ENCODE results near the gene GIT2.
A peak's percentile ranks its signal among the peaks of the same experiment; 100 is the strongest.

Gene GIT2

DNA sequence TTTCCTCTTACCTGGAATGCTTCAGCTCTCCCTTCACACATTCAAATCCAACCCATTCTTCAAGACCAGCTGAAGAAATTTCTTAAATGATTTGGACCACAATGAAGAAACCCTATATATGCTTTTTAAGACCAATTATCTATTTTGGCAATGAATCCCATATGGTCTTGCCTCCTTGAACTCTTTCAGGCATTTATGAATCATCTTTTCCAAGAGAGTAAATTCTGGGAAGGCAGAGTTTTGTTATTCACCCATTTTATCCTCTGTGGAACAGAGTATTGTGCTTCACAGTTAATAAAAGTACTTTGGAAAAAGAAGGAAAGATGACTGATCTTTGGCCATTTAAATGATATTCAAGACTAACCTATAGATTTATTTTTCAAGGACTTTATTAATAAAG is 14.0 kb downstream of the GIT2 start:
- no peak for DNase-seq (ENCODE audit: low read depth in 2 of 2)

DNA sequence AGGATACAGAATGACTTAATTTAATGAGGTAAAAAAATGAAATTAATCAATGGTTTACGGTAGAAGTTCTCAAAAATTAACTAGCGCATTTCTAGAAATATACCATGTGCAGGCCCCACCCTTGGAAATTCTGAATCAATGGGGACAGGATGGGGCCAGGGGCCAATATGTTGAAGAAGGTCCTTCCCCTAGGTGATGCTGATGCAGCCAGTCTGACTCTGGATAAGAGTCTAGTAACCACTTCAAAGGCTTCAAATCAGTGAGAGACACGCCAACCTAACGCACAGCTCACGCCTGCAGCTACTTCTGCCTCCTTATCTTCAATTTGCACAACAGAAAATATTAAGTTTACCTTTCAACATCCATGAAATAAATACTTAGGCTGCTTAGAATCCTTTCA is 14.9 kb downstream of the GIT2 start:
- DNase-seq (ENCODE audit: low read depth in 2 of 2) = peak in 1 of 2 donors; percentile 7

DNA sequence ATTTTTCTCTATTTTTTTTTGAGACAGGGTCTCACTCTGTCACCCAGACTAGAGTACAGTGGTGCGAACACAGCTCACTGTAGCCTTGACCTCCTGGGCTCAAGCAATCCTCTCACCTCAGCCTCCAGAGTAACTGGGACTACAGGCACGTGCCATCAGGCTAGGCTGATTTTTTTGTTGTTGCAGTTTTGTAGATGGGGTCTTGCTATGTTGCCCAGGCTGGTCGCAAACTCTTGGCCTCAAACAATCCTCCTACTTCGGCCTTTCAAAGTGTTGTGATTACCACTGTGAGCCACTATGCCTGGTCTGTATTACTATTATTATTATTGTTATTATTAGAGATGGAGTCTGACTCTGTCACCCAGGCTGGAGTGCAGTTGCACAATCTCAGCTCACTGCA is 23.3 kb downstream of the GIT2 start:
- no peak for DNase-seq (ENCODE audit: low read depth in 2 of 2)

DNA sequence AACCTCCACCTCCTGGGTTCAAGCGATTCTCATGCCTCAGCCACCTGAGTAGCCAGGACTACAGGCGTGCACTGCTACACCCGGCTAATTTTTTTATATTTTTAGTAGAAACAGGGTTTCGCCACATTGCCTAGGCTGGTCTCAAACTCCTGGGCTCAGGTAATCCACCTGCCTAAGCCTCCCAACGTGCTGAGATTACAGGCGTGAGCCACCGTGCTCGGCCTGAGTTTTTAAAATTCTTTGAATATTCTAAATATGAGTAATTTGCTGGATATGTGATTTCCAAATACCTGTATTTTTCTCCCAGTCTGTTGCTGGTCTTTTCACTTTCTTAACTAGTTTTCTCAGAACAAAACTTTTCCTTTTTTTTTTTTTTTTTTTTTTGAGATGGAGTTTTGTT is 27.4 kb downstream of the GIT2 start:
- DNase-seq (ENCODE audit: low read depth in 2 of 2) = no peak

DNA sequence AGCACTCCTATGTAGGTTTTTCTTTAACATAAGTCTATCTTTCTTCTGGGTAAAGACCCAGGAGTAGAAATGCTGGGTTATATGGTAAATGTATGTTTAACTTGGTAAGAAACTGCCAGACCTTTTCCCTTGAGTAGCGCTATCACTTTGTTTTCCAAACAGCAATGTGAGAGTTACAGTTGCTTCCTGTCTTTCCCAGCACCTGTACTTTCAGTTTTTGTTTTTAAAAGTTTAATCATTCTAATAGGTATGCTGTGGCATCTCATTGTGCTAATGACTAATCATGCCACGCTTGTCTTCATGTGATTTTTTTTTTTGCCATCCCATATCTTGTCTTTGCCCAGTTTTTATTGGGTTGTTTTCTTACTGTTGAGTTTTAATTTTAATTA is 28.1 kb downstream of the GIT2 start:
- no peak for DNase-seq (ENCODE audit: low read depth in 2 of 2)

DNA sequence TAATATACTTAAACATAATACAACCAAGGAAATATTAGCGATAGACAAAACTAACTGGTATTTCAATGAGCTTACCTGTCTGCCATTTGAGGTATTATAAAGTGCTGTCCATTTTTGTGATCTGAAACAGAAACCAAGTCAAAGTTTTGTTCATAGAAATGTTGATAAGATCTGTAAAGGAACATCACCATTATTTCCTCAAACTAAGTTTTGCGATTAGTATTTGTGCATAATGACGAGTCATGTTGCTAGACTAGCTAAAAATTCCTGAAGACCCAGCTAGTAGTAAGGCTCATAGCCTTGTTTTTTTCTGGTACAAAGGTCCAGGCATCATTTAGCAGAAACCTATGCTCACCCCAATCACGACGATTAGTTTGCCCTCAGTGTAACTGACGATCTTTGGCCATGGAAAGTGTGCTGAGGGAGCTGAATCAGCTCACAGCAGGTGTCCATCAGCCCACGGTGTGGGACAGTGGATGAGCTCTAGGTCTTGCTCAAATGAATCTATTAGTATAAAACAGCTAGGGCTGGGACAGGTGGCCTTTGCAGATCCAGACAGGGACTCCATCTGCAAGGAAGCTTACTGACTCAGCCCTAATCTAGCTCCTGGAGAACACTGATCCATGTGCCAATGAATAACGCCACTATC is 28.7 kb downstream of the GIT2 start:
- no peak for DNase-seq (ENCODE audit: low read depth in 2 of 2)

DNA sequence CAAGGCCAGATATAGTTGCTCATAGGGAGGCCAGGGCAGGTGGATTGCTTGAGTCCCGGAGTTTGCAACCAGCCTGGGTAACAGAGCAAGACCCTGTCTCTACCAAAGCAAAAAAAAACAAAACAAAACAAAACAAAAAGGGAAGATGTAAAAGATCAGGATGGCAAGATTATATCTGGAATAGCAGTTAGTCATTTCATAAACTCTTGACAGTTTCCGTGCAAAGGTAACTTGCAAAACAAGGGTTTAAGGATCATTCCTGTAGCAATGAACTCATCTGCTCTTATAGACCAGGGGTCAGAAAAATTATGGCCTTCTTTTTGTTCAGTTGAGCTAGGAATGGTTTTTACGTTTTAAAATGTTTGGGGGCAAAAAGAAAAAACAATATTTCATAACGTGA is 29.6 kb downstream of the GIT2 start:
- DNase-seq (ENCODE audit: low read depth in 2 of 2) = no peak

DNA sequence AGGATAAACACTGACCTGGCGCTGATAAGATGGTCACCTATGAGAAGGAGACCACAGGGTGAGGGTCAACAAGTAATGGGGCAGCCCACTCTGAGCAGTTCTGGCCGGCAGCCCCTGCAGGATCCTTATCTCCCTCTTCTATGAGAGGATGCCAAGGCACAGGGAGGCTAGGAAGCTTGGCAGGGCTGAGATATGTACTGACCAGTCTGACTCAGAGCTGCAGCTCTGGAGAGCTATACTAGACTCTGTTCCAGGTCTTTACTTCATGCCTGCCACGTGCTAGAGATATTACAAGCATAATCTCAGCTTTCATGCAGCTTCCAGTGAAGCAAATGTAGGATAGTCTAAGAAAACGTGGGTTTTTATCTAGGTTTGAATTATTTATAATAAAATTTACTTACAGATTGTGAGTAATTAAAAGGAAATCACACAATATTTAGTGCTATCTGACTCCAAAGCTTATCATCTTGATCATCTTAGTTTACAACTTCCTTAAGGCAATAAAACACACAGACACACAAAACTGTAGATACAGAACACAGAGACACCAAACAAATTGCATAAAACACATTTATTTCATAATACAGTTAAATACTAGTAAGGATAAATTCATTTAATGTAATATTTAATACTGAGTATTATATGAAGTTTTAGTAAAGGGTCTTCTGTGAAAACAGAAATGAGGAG is 32.3 kb downstream of the GIT2 start:
- DNase-seq (ENCODE audit: low read depth in 2 of 2) = no peak

DNA sequence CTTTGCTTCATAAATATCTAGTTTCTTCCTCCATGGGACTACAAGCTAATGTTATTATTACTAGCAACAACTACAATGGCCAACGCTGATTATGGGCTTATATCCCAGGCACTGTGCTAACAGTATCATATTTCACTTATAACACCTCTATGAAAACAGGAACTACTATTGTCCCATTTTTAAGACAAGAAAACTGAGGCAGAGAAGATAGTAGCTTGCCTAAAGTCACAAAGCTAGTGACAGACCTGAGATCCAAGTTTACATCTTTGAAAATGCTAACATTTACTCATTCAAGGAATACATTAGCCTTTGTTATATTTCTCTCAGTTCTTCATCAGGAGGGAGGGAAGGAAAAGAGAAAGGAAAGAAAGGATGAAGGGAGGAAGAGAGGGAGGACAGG is 32.8 kb downstream of the GIT2 start:
- DNase-seq (ENCODE audit: low read depth in 2 of 2) = no peak

DNA sequence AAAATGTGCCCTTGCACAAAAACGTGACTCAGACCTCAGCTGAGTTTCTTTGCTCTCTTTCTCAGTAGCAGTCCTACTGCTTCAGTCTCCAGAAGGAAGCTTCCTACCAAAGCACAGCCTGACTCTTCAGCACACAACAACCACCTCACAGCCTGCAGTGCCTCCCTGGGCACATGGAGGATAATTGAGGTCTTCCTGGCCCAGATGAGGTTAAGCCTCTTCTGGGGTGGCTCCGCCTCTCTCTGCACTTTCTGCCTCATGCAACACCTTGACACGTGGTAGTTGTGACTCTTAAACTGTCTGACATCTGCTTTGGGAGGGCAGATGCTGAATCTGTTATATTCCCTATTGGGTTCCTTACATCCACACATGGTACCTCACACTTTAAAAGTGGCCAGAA is 33.8 kb downstream of the GIT2 start:
- no peak for DNase-seq (ENCODE audit: low read depth in 2 of 2)

DNA sequence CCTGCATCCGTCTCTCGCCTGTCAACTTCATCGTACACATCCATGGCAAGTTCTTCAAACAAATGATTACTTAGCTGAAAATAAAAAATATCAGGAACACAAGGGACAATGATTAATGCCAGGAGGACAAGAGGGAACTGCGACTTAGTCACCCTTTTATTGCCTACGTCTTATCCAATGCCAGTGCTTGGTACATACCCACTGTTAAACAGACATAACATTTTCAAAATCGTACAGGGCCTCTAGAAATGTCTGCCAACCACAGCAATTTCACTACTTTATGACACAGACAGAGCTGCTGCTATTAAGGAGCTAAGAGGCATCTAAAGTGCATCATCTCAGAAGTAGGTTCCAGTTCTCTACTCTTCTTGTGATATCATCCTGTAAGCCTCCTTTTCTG is 34.6 kb downstream of the GIT2 start:
- DNase-seq (ENCODE audit: low read depth in 2 of 2) = no peak

DNA sequence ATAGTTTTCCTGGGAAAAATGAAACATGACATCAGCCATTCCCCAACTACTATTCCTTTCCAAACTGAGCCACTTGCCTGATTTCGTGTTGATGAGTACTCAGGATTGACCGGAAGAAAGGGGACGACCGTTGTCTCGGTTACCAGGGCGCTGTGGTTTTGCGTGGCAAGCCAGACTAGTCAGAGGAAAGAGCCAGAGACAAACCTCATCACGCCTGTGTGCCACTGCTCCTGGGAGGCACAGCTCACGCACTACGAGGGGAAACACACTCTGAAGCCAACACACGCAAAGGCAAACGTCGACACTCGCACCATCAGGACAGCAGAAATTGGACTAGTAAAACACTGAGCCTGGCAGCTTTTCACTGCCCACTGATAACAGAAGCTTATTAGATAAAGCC is 35.0 kb downstream of the GIT2 start:
- DNase-seq (ENCODE audit: low read depth in 2 of 2) = no peak

DNA sequence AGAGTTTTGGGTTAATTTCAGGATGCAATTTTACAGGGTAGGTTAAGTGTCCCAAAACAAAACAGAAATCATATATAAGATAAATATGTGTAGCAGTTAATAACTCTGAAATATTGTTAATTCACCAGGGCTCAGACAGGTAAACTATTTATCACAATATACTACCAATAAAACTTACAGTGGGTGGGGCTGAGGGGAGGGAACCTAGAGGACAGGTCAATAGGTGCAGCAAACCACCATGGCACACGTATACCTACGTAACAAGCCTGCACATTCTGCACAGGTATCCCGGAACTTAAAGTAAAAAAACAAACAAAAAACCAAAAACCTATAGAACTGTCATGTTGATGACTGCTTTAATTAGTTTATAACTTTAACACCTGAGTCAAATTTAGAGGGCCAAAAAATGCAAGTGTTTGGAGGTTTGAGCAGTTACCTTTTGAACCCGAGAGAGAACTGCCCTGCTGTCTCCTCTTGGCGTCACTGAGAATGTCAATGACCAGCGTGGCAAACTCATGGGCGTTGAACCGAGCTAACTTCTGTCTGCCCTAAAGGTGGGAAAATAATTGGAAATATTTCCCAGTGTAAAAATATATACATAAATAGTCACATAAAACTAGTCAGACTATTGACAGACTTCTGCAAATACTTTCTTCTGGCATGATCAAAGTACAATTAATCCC is 36.6 kb downstream of the GIT2 start:
- DNase-seq (ENCODE audit: low read depth in 2 of 2) = no peak

DNA sequence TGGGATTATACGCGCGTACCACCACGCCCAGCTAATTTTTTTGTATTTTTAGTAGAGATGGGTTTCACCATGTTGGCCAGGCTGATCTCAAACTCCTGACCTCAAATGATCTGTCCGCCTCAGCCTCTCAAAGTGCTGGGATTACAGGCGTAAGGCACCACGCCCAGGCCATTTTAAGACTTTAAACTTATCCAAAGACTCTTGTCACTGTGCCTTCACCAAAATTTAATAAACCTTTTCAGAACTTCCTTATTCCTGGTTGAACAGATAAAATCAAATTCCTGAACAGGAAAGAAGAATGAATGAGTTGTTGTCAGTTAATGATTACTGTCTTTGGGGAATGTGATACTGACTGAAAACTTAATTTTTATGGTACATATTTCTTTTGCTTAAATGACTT is 37.8 kb downstream of the GIT2 start:
- DNase-seq (ENCODE audit: low read depth in 2 of 2) = no peak

DNA sequence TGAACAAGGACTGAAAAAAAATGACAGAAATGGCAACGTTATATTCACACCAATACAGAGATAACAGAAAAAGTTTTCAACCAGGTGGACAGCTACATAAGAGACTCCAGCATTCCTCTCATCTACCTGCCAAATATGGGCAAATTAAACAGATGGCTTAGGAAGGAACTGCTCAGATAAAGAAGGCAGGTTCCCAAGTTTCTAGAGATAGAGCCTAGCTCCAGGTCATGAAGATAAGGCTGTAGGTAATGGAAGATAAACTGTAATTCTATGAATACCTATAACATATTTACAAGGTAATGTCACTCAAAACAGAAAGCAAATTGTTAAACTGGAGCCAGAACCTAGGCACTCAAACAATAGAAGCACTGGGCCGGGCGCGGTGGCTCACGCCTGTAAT is 42.5 kb downstream of the GIT2 start:
- DNase-seq (ENCODE audit: low read depth in 2 of 2) = no peak

DNA sequence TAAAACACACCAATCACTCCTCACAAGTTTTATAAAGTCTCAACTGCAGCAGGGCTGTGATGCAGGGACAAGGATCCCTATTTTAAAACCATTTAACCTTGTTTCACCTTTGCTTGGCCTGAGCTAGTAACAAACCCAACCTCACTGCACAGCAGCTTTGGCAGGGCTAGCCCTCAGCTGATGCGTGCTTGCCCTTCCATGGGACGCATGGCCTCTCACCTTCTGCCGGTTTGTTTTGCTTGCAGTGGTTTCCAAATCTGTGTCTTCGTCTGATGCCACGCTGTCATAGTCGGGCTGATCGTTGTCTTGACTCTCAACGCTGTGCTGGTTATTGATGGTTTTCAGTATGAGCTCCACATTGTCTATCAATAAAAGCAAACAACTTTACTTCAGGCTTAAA is 43.3 kb downstream of the GIT2 start:
- no peak for DNase-seq (ENCODE audit: low read depth in 2 of 2)

DNA sequence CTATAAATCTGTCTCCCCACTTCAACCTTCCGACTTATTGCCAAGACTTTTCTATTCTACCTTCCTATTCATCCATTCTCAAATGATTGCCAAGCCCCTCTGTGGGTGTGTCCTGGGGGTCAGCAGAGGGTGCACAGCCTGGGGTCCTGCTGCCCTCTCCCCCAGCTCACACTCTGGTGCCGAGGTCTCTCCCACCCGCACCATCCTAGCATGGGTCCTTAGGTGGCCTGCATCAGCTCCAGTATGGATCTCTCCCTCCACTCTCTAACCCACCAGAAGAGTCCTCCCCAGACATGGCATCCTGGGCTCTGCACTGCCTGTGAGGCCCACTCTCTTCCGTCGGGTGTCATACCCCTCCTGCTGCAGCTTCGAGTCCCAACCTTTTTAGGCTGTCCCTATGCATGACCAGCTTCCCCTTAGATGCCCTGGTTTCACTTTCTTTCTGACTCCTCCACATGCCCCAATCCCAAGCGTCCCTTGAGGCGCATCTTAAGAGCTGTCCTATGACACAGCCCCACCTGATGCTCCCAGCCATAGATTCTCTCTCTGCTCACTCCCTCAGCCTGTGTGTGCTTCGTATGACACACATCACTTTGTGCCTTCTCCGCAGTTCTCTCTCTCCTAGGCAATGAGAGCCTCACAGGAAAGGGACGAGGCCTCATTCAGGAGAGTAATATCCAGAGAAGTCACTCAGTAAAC is 43.9 kb downstream of the GIT2 start:
- DNase-seq (ENCODE audit: low read depth in 2 of 2) = no peak

DNA sequence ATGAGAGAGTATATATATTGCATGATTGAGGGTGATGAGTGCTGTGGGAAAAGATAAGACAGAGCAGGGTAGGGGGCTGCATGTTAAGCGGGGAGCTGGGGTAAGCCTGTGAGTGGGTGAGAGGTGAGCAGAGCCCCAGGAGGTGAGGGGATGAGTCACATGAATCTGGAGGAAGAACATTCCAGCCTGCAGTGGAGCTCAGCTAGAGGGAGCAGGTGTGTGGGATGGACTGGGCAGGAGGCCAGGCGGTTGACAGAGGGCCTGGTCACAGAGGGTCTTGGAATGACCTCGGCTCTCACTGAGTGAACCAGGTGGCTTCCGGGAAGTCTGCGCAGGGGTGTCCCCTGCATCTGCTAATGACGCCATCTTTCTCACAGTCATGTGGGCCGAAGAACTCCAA is 44.4 kb downstream of the GIT2 start:
- no peak for DNase-seq (ENCODE audit: low read depth in 2 of 2)

DNA sequence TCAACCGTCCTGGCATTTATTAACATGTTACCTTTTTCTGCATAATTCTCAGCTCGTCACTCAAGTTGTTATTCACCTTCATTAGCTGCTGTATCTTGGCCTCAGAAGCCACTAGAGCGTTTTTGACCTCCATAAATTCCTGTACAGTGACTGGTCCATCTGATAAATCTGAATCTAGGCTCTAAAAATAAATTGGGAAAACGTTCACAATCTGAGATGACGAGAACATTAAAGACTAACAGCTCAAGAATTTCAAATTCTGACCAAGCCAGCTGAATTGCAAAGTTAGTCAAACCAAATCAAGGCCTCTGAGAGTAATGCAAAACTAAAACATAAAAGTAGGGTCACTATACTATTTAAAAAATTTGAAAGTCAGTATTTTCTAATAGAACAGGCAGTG is 45.0 kb downstream of the GIT2 start:
- no peak for DNase-seq (ENCODE audit: low read depth in 2 of 2)

DNA sequence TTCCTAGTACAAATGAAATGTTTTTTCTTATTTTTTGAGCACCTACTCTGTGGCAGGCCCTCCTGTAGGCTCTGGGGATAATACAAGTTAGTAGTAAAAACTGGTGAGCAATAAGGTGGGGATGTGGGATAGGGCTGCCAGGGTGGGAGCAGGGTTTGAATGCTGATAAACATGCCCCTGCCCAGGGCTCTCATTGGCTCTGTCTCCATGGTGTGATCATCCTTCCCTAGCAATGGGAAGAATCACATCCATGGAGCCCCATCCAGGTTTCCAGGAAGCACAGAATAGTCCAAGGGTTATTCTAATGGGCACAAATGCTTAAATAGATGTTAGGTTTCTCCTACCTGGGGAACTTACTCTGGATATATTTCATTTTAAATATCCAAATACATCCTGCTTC is 45.5 kb downstream of the GIT2 start:
- DNase-seq (ENCODE audit: low read depth in 2 of 2) = no peak

DNA sequence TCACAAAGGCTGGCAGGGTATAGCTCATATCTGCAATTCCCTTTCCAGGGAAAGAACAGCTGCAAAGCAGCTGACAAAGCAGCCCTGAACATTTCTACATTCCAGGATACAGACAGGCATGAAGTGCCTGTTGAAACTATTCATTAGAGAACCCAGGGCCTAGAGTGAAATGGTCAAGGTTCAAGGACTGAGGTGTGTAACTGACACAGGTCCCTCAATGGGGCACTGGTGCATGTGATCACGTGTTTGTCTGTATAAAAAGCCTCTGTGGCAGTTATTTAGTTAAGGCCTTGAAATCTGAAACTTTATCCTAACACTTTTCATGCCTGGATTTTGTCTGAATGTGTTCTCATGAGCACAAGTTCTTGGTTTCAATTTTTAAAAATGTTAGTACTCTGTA is 47.1 kb downstream of the GIT2 start:
- no peak for DNase-seq (ENCODE audit: low read depth in 2 of 2)

DNA sequence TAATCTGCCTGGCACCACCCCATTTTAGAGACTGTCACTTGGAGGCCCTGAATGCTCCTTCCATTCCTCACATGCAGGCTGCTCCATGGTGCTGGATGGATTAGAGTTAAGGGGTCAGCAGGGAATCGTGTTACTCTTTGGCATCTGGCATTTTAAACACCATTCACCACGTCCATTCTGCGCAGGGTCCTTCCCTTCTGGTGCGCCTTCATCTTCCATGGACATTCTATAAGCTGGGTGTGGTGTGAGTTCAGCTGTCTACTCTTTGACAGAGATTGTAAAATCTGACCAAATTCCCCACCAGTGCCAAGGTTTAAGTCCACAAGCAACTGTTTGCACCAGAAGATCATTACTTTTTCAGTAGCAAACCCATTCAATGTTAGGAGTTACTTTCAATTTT is 47.8 kb downstream of the GIT2 start:
- DNase-seq (ENCODE audit: low read depth in 2 of 2) = no peak

DNA sequence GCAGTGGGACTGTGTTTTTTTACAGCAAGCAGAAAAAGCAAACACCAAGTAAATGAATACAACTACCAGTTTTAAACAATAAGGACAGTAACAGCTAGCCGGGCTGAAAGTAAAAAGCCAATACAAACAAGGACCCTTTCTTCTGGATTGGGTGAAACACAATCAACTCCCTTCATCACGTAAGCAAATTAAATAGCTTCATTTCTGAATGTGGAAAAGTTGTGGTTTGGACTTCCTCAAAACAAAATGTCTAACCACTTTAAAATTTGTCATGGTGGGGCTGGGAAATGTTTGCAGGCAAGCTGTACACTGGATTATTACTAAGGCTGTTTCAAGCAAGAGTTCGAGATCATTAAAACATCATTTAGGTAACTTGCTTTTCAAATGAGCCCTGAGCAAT is 48.6 kb downstream of the GIT2 start:
- DNase-seq (ENCODE audit: low read depth in 2 of 2) = no peak
